Type B pancreatic cell (in vitro differentiated cells): ENCODE data around the gene SCN2A. TPM values are rescaled to one million over a fixed set of nuclear protein-coding genes. Genes with fewer than 3 reads are reported as not detected.
"Not testable (repeated sequence)": the region's sequence is repeated elsewhere in the genome, so short reads cannot be mapped to it uniquely, and the experiment has no call there.

ENCODE experiments used
- DNase-seq: peaks from one replicate; pipeline ENCODE4 v3.0.0; 2021; ENCODE audit warnings: mixed read lengths; ENCODE audit not compliant: unreplicated experiment; ENCODE audit errors: extremely low spot score
- H3K27ac Mint-ChIP-seq: 2 replicates; pipeline ENCODE4 v1.8.0; 2021; ENCODE audit warnings: mild to moderate bottlenecking, mixed read lengths
- H3K27me3 Mint-ChIP-seq: 2 replicates; pipeline ENCODE4 v1.8.0; 2021; ENCODE audit warnings: mixed read lengths
- H3K36me3 Mint-ChIP-seq: 2 replicates; pipeline ENCODE4 v1.8.0; 2021; ENCODE audit warnings: mixed read lengths
- H3K4me1 Mint-ChIP-seq: one replicate; pipeline ENCODE4 v1.8.0; 2021; ENCODE audit warnings: mixed read lengths; ENCODE audit not compliant: unreplicated experiment
- H3K4me3 Mint-ChIP-seq: 2 replicates; pipeline ENCODE4 v1.8.0; 2021; ENCODE audit warnings: mild to moderate bottlenecking, mixed read lengths
- H3K9me3 Mint-ChIP-seq: 2 replicates; pipeline ENCODE4 v1.8.0; 2021; ENCODE audit warnings: mixed read lengths
- CTCF ChIP-seq: fragments of 200-600 bp; sonication (generic); conservative IDR thresholded peaks from 2 replicates; pipeline ENCODE4 v1.5.0; 2021; ENCODE audit warnings: antibody characterized with exemption, mild to moderate bottlenecking
- total RNA-seq: library from RNA; stranded (reverse); gene quantifications from 2 replicates; pipeline ENCODE4 v1.2.1, GENCODE V29; 2021; ENCODE audit warnings: low replicate concordance

The SCN2A gene
- total RNA-seq, 1 donor from 2014 or later = 0.92 TPM

- no peaks in the 10 kb centered on the region for H3K36me3 Mint-ChIP-seq
- no peak for TF ChIP-seq CTCF
- H3K4me1 Mint-ChIP-seq = peaks cover 38% of the 10 kb centered on the region
- no peaks in the 10 kb centered on the region for H3K9me3 Mint-ChIP-seq
- DNase-seq = no peak
- H3K27ac Mint-ChIP-seq = peak overlapping the region; percentile 10
- peak overlapping the region; percentile 13 for H3K4me3 Mint-ChIP-seq
- H3K27me3 Mint-ChIP-seq = no peaks in the 10 kb centered on the region
Measured at GRCh38 chr2:165373278-165374010, 134.2 kb downstream of the SCN2A start.

GRCh38 chr2:165376571-165376975, 137.4 kb downstream of the SCN2A start:
- Mint-ChIP-seq H3K4me1 (peaks cover 25% of the 10 kb centered on the region), H3K27ac (no peak overlapping the region), H3K27me3 (no peaks in the 10 kb centered on the region), H3K4me3 (no peak overlapping the region), H3K36me3 (no peaks in the 10 kb centered on the region), H3K9me3 (no peaks in the 10 kb centered on the region)
- TF ChIP-seq CTCF = no peak
- no peak for DNase-seq

GRCh38 chr2:165382362-165382761, 143.1 kb downstream of the SCN2A start:
- Mint-ChIP-seq H3K27ac (no peak overlapping the region), H3K27me3 (no peaks in the 10 kb centered on the region), H3K36me3 (no peaks in the 10 kb centered on the region), H3K4me3 (no peak overlapping the region), H3K4me1 (no peaks in the 10 kb centered on the region), H3K9me3 (no peaks in the 10 kb centered on the region)
- DNase-seq = no peak
- TF ChIP-seq CTCF = no peak

GRCh38 chr2:165390875-165391274, 151.7 kb downstream of the SCN2A start:
- no peak for TF ChIP-seq CTCF

GRCh38 chr2:165391791-165392190, 152.6 kb downstream of the SCN2A start:
- no peaks in the 10 kb centered on the region for H3K36me3 Mint-ChIP-seq
- no peak overlapping the region for H3K4me3 Mint-ChIP-seq
- H3K27ac Mint-ChIP-seq = no peak overlapping the region
- no peak for TF ChIP-seq CTCF
- H3K9me3 Mint-ChIP-seq = no peaks in the 10 kb centered on the region
- H3K4me1 Mint-ChIP-seq = no peaks in the 10 kb centered on the region
- DNase-seq = no peak
- H3K27me3 Mint-ChIP-seq = peaks cover 3% of the 10 kb centered on the region

More at GRCh38 chr2:165390875-165391274, 151.7 kb downstream of the SCN2A start:
- no peaks in the 10 kb centered on the region for H3K9me3 Mint-ChIP-seq
- no peaks in the 10 kb centered on the region for H3K36me3 Mint-ChIP-seq
- no peaks in the 10 kb centered on the region for H3K4me1 Mint-ChIP-seq
- peaks cover 3% of the 10 kb centered on the region for H3K27me3 Mint-ChIP-seq
- no peak overlapping the region for H3K4me3 Mint-ChIP-seq
- H3K27ac Mint-ChIP-seq = no peak overlapping the region
- no peak for DNase-seq

GRCh38 chr2:165398603-165399002, 159.4 kb downstream of the SCN2A start:
- H3K36me3 Mint-ChIP-seq, H3K4me1 Mint-ChIP-seq, H3K4me3 Mint-ChIP-seq, H3K9me3 Mint-ChIP-seq, DNase-seq, H3K27me3 Mint-ChIP-seq, H3K27ac Mint-ChIP-seq: not testable (repeated sequence)
